ENCODE measurements around the gene ERCC4.
"Not testable (repeated sequence)": the region's sequence is repeated elsewhere in the genome, so short reads cannot be mapped to it uniquely, and the experiment has no call there.

The ERCC4 gene

GRCh38 chr16:13919683-13920509, at the start of gene ERCC4:
TSS of gene ERCC4 (plus strand) at chr16:13920154. CDS start at chr16:13920166, 12 bp downstream.
- DNase-seq (ENCODE audit: low spot score): peak; percentile 93

- DNase-seq (ENCODE audit: low spot score): no peak
Measured at GRCh38 chr16:13873835-13874438, 46.0 kb upstream of the ERCC4 start.

- DNase-seq (ENCODE audit: low spot score): no peak
Measured at GRCh38 chr16:13875614-13876284, 44.2 kb upstream of the ERCC4 start.

GRCh38 chr16:13883276-13883675, 36.7 kb upstream of the ERCC4 start:
- no peak for DNase-seq (ENCODE audit: low spot score)

GRCh38 chr16:13883881-13884280, 36.1 kb upstream of the ERCC4 start:
- DNase-seq (ENCODE audit: low spot score): no peak

GRCh38 chr16:13885700-13886099, 34.3 kb upstream of the ERCC4 start:
- DNase-seq (ENCODE audit: low spot score): no peak

GRCh38 chr16:13886608-13887007, 33.3 kb upstream of the ERCC4 start:
- no peak for DNase-seq (ENCODE audit: low spot score)

GRCh38 chr16:13889323-13889722, 30.6 kb upstream of the ERCC4 start:
- not testable (repeated sequence) for DNase-seq (ENCODE audit: low spot score)

GRCh38 chr16:13892301-13892700, 27.7 kb upstream of the ERCC4 start:
- no peak for DNase-seq (ENCODE audit: low spot score)

- DNase-seq (ENCODE audit: low spot score): no peak
Measured at GRCh38 chr16:13895516-13895915, 24.4 kb upstream of the ERCC4 start.

GRCh38 chr16:13896543-13897182, 23.3 kb upstream of the ERCC4 start:
- no peak for DNase-seq (ENCODE audit: low spot score)

- no peak for DNase-seq (ENCODE audit: low spot score)
Measured at GRCh38 chr16:13897806-13898205, 22.1 kb upstream of the ERCC4 start.

- DNase-seq (ENCODE audit: low spot score): no peak
Measured at GRCh38 chr16:13898233-13898632, 21.7 kb upstream of the ERCC4 start.

GRCh38 chr16:13902052-13902451, 17.9 kb upstream of the ERCC4 start:
- no peak for DNase-seq (ENCODE audit: low spot score)

- DNase-seq (ENCODE audit: low spot score): no peak
Measured at GRCh38 chr16:13902677-13903076, 17.3 kb upstream of the ERCC4 start.

- no peak for DNase-seq (ENCODE audit: low spot score)
Measured at GRCh38 chr16:13904179-13904691, 15.7 kb upstream of the ERCC4 start.

GRCh38 chr16:13904822-13905221, 15.1 kb upstream of the ERCC4 start:
- not testable (repeated sequence) for DNase-seq (ENCODE audit: low spot score)

GRCh38 chr16:13906168-13907089, 13.5 kb upstream of the ERCC4 start:
- DNase-seq (ENCODE audit: low spot score): no peak

GRCh38 chr16:13907431-13907830, 12.5 kb upstream of the ERCC4 start:
- no peak for DNase-seq (ENCODE audit: low spot score)

- no peak for DNase-seq (ENCODE audit: low spot score)
Measured at GRCh38 chr16:13909069-13909468, 10.9 kb upstream of the ERCC4 start.

GRCh38 chr16:13909872-13910303, 10.1 kb upstream of the ERCC4 start:
- peak; percentile 60 for DNase-seq (ENCODE audit: low spot score)

Data from hepatic stellate cell (primary cell).